ENCODE data around the gene PPFIA3. TPM values are rescaled to one million over a fixed set of nuclear protein-coding genes. Genes with fewer than 3 reads are reported as not detected.
"Not testable (repeated sequence)": the region's sequence is repeated elsewhere in the genome, so short reads cannot be mapped to it uniquely, and the experiment has no call there.

Gene PPFIA3
- total RNA-seq, 2 experiments from 2014 or later: 3.9 to 5.1 TPM

DNA sequence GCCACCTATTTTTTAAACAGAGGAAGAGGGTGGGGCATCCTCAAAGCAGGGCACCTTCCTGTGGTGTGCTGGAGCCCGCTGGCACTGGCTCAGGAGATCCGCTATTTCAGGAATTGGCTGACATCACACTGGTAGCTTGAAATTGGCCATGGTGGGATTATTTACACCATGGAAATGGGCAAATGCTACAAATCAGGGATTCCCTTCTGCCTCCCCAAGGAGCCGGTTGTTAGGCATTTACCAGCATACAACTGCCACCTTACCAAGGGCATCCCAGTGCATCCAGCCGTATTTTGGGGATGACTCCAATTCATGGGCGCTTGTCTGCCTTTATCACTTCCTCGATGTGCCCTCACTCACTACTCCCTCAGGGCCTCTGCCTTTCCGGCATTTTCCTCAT lies 21.6 kb downstream of the PPFIA3 start:
- peaks cover 10% of the 10 kb centered on the region for H3K4me1 Mint-ChIP-seq (ENCODE audit: low read depth)

GRCh38 chr19:49141352-49141751 lies 22.0 kb downstream of the PPFIA3 start:
- DNase-seq: no peak
- POLR2A ChIA-PET: no interaction called here
- CTCF ChIA-PET: interaction anchor here (0.7 to 1.2 kb wide), 3 partner anchors 35 to 58 kb away, joined by 3 to 4 read pairs (median 3); no protein-coding TSS in a partner anchor
- Mint-ChIP-seq H3K9me3 (no peaks in the 10 kb centered on the region), H3K36me3 (ENCODE audit: low read depth) (no peaks in the 10 kb centered on the region), H3K4me1 (ENCODE audit: low read depth) (peaks cover 10% of the 10 kb centered on the region), H3K4me3 (no peak overlapping the region), H3K27me3 (peaks cover 21% of the 10 kb centered on the region), H3K27ac (no peak overlapping the region)
- TF ChIP-seq CTCF (IDR thresholded peaks at IDR 0.05): no peak
- intact Hi-C loops (cut with micrococcal nuclease): no loop called here
- ATAC-seq: no peak

More for the DNA sequence above, 21.6 kb downstream of the PPFIA3 start:
- ChIA-PET POLR2A (no interaction called here), CTCF (interaction anchor here (0.7 to 1.2 kb wide), 3 partner anchors 34 to 58 kb away, joined by 3 to 4 read pairs (median 3); no protein-coding TSS in a partner anchor)
- no peak overlapping the region for H3K27ac Mint-ChIP-seq
- no peak for ATAC-seq
- H3K27me3 Mint-ChIP-seq: peaks cover 19% of the 10 kb centered on the region
- no peaks in the 10 kb centered on the region for H3K36me3 Mint-ChIP-seq (ENCODE audit: low read depth)
- H3K4me3 Mint-ChIP-seq: no peak overlapping the region
- DNase-seq: no peak
- no peaks in the 10 kb centered on the region for H3K9me3 Mint-ChIP-seq
- intact Hi-C loops (cut with micrococcal nuclease): no loop called here
- no peak for TF ChIP-seq CTCF (IDR thresholded peaks at IDR 0.05)

- ATAC-seq (peak; percentile 87), DNase-seq (peak; percentile 87)
- Mint-ChIP-seq H3K27ac (no peak overlapping the region), H3K9me3 (no peaks in the 10 kb centered on the region), H3K36me3 (ENCODE audit: low read depth) (no peaks in the 10 kb centered on the region), H3K4me1 (ENCODE audit: low read depth) (peaks cover 10% of the 10 kb centered on the region), H3K27me3 (peaks cover 29% of the 10 kb centered on the region), H3K4me3 (peak overlapping the region; percentile 76)
- no peak for TF ChIP-seq CTCF (IDR thresholded peaks at IDR 0.05)
- ChIA-PET CTCF (interaction anchor here (2.0 kb wide), 1 partner anchor 29 kb away, joined by 8 read pairs; the partner anchor contains the start of gene LIN7B), POLR2A (interaction anchor here (0.7 kb wide), 1 partner anchor 1494 kb away, joined by 3 read pairs; no protein-coding TSS in a partner anchor)
- intact Hi-C loops (cut with micrococcal nuclease): no loop called here
Measured at GRCh38 chr19:49142866-49143335, 23.6 kb downstream of the PPFIA3 start.

DNA sequence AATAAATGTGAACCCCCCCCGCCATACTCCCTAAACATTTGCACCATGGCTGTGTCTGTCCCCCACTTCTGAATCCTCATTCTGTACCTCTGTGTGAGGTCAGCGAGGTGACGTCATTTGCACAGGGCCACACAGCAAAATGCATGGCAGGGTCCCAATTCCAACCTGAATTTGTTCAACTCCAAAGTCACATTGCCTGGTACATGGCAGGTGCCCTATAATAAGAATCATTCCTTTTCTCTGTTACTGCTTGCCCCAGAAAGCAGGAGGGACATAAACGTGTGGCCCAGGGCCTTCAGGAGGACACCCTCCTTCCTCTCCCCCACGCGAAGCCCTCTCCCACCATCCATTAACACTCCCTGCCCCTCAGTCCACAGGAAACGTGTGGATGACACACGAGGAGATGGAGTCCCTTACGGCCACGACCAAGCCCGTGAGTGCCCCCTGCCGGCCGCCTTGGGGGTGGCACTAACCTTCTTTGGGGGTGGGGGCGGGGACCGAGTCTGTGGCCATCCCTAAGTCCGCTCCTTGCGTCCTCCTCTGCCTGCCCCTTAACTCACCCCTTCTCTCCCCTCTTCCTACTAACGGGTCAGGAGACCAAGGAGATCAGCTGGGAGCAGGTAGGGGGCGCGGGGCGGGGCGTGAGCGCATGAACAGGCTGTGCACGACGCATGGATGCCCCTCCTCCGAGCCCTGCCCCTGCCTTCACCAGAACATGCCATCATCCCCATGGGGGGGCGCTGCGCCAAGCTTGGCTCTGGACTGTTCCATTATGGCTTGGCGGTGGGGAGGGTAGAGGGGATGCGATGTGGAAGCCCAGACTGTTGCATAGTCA lies 26.4 kb downstream of the PPFIA3 start:
- Mint-ChIP-seq H3K27me3 (peaks cover 50% of the 10 kb centered on the region), H3K36me3 (ENCODE audit: low read depth) (no peaks in the 10 kb centered on the region), H3K27ac (peak overlapping the region; percentile 62), H3K4me3 (peak overlapping the region; percentile 49), H3K4me1 (ENCODE audit: low read depth) (peaks cover 27% of the 10 kb centered on the region), H3K9me3 (no peaks in the 10 kb centered on the region)
- intact Hi-C loops (cut with micrococcal nuclease): loop anchor here (5.0 kb wide), 1 partner anchor 48 kb away; no protein-coding TSS in a partner anchor
- POLR2A ChIA-PET: interaction anchor here (0.8 to 0.9 kb wide), 2 partner anchors 48 to 146 kb away, joined by 4 read pairs; no protein-coding TSS in a partner anchor
- ATAC-seq (peak; percentile 70), DNase-seq (peak; percentile 89)
- TF ChIP-seq CTCF (IDR thresholded peaks at IDR 0.05): peak; percentile 96
- CTCF ChIA-PET: interaction anchor here (0.6 to 6.2 kb wide), 23 partner anchors 13 to 1428 kb away, joined by 3 to 36 read pairs (median 4); partner anchors contain the start of genes GYS1, LIN7B and RUVBL2

- H3K4me1 Mint-ChIP-seq (ENCODE audit: low read depth): peaks cover 28% of the 10 kb centered on the region
- DNase-seq; H3K9me3 Mint-ChIP-seq; H3K36me3 Mint-ChIP-seq (ENCODE audit: low read depth); H3K27ac Mint-ChIP-seq; ATAC-seq; H3K4me3 Mint-ChIP-seq: not testable (repeated sequence)
- H3K27me3 Mint-ChIP-seq: peaks cover 53% of the 10 kb centered on the region
- CTCF ChIA-PET: interaction anchor here (0.6 to 6.2 kb wide), 21 partner anchors 13 to 1429 kb away, joined by 3 to 36 read pairs (median 4); partner anchors contain the start of genes GYS1, LIN7B and RUVBL2
- intact Hi-C loops (cut with micrococcal nuclease): loop anchor here (5.0 kb wide), 1 partner anchor 49 kb away; no protein-coding TSS in a partner anchor
- POLR2A ChIA-PET: interaction anchor here (0.8 to 1.0 kb wide), 3 partner anchors 14 to 147 kb away, joined by 3 to 4 read pairs (median 4); no protein-coding TSS in a partner anchor
Measured at GRCh38 chr19:49146408-49146770, 27.0 kb downstream of the PPFIA3 start.
